Activated CD8-positive, alpha-beta memory T cell treated with anti-CD3 and anti-CD28 coated beads for 48 hours (primary cell): Measurements from ENCODE around the gene MRS2.
"Not testable (repeated sequence)": the region's sequence is repeated elsewhere in the genome, so short reads cannot be mapped to it uniquely, and the experiment has no call there.

Source experiments
- DNase-seq, 3 experiments: peaks; one replicate each; pipeline ENCODE4 v3.0.0-alpha.2; 2020; ENCODE audit warnings: low read depth in 2 of 3, low spot score in 2 of 3

Gene MRS2

DNA sequence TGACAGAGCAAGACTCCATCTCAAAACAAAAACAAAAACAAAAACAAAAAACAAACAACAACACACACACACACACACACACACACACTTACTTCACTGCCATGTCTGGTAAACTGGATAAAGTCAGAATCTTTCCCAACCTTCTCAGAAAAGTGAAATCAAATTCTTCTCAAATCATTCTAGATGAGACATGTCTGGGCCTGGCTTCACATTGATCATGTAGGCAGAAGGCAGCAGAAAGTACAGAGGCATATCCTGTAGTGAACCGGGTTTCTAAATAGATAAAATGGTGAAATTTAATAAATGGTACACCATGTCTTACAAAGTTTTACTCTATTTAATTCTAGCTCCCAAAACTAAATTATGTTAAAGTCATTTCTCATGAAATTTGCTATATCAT, 14.9 kb upstream of the MRS2 start:
- no peak for DNase-seq

DNA sequence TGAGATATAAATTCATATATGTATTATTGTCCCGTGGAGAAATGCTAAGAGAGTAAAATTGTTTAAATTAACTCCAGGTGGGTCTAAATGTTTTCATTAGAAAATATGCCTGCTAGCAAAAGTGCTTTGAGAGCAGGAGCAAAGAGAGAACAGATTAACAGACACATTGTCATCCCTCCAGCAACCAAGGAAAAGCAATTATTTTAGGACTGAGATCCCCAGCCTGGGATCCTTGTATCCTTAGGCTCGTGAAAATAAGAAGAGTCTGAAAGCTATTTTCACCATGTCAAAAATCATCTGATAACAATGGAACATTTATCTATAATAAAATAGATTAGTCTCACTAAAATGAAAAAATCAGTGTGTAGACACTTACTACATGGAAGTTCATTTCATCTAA, 11.5 kb upstream of the MRS2 start:
- no peak for DNase-seq

DNA sequence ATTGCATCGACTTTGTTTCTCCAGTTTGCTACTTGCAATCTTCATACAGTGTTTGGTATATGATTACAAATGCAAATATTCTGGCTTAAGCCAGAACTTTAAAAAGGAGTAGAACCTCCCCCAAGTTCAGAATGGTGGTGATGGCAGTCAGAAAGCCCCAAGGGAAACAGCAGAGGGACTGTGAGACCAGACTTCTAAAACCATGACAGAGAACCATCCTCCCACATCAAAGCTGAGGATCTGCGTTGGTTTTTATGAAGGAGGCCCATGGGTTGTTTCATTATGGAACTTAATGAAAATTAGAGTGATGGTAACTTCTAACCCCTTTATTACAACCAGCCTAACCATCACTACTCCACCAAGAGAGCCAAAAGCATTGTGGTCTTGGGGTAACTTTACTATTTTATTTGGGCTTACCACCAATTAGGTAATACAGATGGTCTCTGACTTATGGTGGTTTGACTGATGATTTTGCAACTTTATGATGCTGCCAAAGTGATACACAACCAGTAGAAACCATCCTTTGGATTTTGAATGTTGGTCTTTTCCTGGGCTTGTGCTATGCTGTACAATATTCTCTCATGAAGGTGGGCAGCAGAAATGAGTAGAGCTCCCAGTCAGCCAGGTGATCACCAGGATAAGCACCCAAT, 10.9 kb upstream of the MRS2 start:
- no peak for DNase-seq

DNA sequence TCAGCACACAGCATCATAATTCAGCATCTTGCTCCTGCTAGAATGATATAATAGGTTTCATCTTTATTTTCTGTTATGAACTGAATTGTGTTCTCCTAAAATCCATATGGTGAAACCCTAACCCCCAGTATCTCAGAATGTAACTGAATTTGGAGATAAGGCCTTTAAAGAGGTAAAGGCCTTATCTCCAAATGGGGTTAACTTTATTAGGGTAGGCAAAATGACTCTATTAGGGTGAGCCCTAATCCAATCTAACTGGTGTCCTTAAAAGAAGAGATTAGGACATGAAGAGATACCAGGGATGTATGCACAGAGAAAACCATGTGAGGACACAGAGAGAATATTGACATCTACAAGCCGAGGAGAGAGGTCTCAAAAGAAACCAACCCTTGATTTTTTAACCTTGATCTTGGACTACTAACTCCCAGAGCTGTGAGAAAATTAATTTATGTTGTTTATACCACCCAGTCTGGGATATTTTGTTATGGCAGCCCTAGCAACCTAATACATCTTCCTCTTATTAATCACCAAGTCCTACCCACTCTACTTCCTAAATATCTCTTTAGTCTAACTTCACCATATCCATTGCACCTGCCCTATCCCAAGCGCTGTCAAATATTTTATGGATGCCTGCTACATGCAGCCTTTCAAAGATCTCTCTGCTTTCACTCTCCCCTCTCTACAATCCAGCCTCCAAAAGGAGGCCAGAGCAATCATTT, 8.5 kb upstream of the MRS2 start:
- DNase-seq: no peak

DNA sequence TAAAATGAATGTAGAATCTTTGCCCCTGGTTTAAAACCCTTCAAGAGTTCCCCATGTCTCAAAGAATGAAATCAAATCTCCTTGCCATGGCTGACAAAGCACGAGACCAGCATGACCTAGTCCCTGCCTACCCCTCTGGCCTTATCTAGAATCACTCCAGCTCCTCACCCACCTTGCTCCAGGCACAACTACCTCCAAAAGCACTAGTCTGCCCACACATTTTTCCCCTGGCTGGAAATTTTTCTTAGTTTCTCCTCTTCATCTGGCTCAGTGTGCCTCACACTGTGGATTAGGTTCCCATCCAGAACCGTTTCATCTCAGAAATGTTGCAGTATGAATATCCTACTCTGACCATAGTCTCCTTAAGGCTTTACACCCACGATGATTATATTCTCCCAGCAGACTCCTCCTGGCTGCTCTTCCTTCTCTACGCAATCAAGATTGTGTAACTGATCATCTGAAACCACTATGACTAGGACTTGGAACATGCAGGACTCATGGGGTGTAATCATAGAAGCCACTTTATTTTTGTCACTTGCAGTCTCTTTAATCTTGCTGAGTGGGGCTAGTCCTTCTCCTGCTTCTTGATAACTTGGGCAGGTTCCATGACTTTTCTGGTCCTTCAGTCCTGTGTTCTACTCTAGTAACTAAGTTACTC, 7.8 kb upstream of the MRS2 start:
- no peak for DNase-seq

DNA sequence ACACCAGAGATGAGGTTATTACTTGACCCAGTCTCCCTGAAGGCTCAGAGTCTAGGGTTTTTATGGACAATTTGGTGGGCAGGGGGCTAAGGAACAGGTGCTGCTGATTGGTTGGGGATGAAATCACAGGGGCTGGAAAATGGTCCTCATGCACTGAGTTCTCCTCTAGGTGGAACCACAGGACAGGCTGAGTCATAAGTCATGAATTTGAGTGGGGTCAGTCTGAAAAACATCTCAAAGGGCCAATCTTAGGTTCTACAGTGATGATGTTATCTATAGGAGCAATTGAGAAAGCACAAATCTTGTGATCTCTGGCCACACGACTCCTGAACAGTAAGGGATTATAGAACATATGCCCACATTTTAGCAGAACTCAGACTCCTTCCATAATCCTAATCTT, 5.9 kb upstream of the MRS2 start:
- no peak for DNase-seq

DNA sequence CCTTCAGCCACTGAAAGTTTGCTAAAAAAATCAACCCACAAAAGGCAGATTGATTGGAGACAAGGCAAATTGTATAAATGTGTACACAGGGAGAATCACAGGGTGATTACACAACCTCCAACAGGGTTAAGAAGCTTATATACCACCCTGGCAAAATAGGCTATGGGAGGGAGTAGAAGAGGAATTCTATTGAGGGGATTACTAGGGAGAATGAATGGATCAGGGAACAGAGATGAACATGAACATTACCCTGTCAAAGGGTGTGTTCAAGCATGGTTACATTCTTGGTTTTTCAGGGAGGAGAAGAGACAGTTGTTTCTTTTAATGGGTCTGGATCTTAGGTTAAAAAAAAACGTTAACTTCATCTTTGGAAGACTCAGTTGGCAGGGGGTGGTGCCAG, 5.1 kb upstream of the MRS2 start:
- DNase-seq: no peak

DNA sequence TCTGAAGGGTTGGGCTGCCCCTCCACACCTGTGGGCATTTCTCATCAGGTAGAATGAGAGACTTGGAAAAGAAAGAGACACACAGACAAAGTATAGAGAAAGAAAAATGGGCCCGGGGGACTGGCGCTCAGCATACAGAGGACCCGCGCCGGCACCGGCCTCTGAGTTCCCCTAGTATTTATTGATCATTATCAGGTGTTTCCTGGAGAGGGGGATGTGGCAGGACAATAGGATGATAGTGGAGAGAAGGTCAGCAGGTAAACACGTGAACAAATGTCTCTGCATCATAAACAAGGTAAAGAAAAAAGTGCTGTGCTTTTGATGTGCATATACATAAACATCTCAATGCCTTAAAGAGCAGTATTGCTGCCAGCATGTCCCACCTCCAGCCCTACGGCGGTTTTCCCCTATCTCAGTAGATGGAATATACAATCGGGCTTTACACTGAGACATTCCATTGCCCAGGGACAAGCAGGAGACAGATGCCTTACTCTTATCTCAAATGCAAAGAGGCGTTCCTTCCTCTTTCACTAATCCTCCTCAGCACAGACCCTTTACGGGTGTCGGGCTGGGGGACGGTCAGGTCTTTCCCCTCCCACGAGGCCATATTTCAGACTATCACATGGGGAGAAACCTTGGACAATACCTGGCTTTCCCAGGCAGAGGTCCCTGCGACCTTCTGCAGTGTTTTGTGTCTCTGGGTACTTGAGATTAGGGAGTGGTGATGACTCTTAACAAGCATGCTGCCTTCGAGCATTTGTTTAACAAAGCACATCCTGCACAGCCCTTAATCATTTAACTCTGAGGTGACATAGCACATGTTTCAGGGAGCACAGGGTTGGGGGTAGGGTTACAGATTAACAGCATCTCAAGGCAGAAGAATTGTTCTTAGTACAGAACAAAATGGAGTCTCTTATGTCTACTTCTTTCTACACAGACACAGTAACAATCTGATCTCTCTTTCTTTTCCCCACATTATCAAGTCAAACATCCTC, 2.4 kb upstream of the MRS2 start:
- DNase-seq: not testable (repeated sequence)

DNA sequence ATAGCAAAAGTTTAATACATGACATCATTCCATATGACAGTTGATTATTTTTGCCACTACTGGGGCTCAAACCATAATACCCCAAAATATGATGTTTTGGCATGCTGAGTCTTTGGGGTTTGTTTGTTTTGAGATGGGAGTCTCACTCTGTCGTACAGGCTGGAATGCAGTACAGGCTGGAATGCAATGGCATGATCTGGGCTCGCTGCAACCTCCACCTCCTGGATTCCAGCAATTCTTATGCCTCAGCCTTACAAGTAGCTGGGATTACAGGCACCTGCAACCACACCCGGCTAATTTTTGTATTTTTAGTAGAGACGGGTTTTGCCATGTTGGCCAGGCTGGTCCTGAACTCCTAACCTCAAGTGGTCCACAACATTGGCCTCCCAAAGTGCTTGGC, 1.3 kb upstream of the MRS2 start:
- DNase-seq: no peak

DNA sequence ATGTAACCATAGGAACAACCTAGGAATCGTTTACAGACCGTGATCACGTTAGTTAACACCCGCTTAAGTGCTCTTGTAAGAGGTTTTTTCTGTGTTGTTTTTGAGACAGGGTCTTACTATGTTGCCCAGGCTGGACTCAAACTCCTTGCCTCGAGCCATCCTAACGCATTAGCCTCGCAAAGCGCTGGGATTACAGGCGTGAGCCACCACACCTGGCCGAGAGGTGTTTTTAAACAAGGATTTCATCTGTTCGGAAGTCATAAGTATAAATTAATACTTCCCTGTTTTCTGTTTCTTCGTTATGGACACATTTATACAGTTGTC, 727 bp downstream of the MRS2 start:
- DNase-seq: no peak

DNA sequence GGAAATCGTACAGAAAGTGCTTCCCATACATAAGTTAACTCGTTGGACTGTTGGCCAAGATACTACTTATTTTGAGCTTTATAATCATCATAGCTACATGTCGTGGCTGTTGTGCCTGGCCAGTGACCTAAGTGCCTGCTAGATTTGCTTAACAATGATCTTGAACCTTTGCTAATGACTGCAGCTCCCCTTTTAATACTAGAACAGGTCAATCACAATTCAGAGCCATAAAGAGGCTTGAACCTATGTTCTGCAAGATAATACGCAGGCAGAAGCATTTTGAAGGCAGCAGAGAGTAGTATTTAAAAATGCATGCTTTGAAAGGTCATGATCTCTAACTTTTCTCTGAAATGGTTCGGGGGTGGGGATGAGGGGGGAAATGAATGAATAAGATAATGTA, 2.5 kb downstream of the MRS2 start:
- DNase-seq: no peak

DNA sequence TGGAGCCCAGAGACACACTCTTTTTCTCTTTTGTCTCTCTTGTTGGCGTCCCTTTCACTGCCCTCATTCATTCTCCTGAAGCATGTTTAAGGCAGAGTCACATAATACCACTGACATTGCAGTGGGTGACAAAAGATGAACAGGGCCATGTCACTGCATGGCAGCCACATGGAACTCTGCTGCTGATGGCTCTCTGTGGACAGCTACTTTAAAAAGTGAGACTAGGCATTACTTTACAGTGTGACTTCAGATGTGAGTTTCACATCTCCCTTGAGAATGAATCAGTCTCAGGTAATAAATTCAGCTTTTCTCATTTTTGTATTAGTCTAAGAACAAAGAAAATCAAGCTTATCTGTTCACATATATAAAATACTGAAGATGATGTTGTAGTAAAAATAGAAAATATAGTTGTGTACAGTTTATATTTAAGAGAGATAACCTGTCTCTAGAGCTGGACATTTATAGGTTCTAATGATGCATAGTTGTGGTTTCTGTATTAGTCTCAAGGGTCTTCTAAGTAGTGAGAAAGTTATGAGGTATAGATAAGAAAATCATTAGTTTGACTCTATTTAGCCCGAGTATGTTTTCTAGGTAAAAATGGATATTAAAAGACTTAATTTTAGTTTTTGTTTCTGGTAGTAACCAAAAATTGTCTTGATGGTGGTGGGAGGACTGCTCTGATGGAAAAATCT, 6.1 kb downstream of the MRS2 start:
- no peak for DNase-seq

DNA sequence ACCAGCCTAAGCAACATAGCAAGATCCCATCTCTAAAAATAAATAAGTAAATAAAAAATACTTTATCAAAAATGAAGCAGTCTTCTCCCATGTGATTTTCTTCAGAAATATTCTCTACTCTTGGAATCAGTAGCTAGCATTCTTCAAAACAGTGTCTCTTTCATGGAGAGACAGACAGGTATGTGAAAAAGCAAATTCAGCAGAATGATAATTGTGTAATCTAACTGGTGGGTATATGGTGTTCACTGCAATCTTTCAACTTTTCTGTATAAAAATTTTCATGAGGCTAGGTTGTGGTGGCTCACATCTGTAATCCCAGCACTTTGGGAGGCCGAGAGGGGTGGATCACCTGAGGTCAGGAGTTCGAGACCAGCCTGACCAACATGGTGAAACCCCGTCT, 7.9 kb downstream of the MRS2 start:
- no peak for DNase-seq

DNA sequence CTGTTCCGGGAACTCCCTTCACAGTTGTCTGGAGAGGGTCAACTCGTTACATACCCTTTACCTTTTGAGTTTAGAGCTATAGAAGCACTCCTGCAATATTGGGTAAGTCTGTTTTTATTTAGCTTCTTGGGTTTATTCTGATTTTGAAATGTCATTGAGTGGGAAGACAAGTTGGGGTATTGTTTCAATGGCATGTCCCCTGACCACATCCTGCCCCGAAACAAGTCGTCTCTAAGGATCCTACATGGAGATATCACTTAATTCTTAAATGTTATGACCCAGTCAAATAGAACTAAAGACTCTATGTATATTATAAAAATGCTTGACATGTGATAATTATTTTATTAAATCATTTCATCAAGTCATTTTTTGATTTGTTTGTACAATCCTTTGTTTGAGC, 9.6 kb downstream of the MRS2 start:
- no peak for DNase-seq

DNA sequence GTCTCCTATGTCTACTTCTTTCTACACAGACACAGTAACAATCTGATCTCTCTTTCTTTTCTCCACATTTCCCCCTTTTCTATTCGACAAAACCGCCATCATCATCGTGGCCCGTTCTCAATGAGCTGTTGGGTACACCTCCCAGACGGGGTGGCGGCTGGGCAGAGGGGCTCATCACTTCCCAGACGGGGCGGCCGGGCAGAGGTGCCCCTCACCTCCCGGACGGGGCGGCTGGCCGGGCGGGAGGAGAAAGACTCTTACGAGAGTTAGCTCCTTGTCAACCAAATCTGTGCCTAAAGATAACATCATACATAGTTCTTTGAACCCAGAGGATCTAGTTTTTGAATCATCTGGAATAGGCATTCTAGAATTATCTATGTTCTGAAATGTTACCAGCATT, 11.8 kb downstream of the MRS2 start:
- not testable (repeated sequence) for DNase-seq

DNA sequence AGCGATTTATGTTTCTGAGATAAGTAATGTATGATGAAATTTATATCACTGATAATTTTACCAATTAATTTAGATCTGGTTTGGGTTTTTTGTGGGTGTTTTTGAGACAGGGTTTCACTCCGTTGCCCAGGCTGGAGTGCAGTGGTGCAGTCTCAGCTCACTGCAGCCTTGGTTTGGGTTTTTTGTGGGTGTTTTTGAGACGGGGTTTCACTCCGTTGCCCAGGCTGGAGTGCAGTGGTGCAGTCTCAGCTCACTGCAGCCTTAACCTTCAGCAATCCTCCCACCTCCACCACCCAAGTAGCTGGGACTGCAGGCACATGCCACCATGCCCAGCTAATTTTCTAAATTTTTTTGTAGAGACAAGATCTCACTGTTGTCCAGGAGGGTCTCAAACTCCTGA, 13.0 kb downstream of the MRS2 start:
- no peak for DNase-seq

DNA sequence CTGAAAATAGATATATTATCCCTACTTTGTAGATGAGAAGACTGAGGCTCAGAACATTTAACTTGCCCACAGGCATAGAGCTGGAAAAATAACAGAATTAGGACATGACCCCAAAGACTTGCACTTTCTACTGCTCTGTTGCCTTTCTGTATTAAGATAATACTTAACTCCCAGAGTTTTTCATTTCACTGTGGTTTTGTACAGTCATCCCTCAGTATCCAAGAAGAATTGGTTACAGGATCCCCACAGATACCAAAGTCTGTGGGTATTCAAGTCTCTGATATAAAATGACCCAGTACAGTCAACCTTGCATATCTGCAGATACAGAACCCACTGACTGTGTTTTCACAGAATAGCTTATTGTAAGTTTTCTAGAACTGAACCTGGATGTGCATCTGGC, 16.8 kb downstream of the MRS2 start:
- no peak for DNase-seq

DNA sequence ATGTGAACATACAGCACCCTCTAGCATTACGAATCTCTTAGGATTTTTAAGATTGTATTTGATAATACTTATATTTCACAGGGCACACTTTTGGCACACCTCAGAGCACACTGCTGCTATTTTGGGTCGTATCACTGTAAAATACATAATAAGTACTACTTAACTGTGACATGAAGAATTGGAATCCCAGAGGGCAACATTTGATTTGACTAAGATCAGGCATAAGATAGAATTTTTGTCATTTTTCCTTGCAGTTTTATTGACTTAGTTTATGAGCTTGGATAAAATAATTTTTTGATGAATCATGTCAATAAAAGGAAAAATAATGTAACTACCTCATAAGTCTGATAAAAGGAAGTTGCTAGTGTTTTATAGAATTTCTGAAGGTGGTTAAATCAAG, 22.4 kb downstream of the MRS2 start:
- DNase-seq: no peak

DNA sequence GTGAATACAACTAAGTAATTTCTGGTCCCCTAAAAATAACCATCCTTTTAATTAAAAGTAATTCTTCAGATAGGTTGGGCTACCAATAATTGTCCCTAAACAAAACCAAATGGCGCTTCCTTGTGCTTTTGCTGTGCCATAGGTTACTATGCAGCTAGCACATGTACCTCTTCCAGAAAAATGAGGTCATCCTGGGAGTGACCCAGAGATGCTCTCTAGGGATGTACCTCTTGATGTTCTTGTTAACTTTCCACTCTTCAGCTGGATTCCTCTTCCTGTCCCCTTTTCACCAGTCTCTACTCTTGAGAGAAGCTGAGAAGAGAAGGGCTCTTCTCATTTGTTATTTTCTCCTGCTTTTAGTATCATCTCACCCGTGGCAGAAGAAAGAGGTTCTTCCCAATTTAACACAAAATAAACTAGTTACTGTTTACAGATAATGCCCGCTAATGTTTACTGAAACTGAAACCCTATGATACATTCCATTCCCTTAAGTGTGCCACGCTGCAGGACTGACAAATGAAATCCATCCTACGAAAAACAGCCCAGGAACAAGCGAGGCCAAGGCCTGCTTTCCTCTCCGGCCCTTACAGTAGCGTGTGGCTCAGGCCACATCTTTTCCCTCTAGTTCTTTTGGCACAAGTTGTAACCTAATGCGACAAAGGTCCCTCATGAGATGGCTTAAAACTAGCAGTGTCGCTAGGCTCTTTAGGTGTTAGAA, 24.2 kb downstream of the MRS2 start:
- no peak for DNase-seq

DNA sequence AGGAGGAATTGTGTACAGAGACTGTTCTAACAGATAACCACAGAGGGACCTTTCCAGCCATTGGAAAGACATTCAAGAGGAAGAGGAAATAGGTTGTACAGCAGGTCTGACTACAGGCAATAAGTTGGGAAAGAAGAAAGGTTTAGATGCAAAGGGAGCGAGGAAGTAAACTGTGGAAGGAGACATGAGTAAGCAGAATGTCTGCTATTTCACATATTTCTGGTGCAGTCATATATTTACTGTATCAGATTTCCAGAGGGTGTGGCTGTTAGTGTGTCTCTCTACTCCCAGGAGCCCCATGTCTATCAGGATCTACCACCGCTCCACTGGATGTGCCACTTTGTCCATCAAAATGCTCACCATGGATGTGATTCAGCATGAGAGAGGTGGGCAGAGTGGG, 25.9 kb downstream of the MRS2 start:
- DNase-seq: no peak
